GM12878 (cell line): ENCODE measurements around the gene TMEM263. TPM values are rescaled to one million over a fixed set of nuclear protein-coding genes. Genes with fewer than 3 reads are reported as not detected.

Experiments
- ATAC-seq: fragments of 200-7000 bp; cut with Tn5 transposase; 3 replicates; pipeline ENCODE4 v1.9.1; 2020; ENCODE audit warnings: mild to moderate bottlenecking, moderate library complexity
- BruUV-seq: library from RNA; stranded (reverse); fragments of 400-500 nt; replicated peaks from 2 replicates; lab custom pipeline; 2021; lab: Mats Ljungman, UMichigan
- CTCF ChIA-PET: fragments of 300-600 bp; sonication (Branson Sonifier 250); formaldehyde crosslinking; extraction: SDS; loops from one replicate; lab custom pipeline; 2021; ENCODE audit warnings: inconsistent platforms; lab: Yijun Ruan, JAX
- POLR2A ChIA-PET: fragments of 350-600 bp; formaldehyde crosslinking; extraction: SDS; loops from one replicate; lab custom pipeline; 2021; ENCODE audit warnings: inconsistent platforms; lab: Charles Lee
- RAD21 ChIA-PET: fragments of 300-600 bp; sonication (Branson Sonifier 250); formaldehyde crosslinking; loops from one replicate; lab custom pipeline; 2023; ENCODE audit warnings: antibody characterized with exemption; ENCODE audit not compliant: unreplicated experiment; lab: Charles Lee
- SMC1A ChIA-PET: fragments of 300-600 bp; sonication (Branson Sonifier 250); formaldehyde crosslinking; loops from one replicate; lab custom pipeline; 2023; ENCODE audit not compliant: unreplicated experiment, uncharacterized antibody; lab: Charles Lee
- DNase-seq: peaks from one replicate; pipeline ENCODE4 v3.0.0-alpha.2; 2011; ENCODE audit warnings: low read depth, low spot score
- FAIRE-seq: peaks from 3 replicates; lab custom pipeline; 2011; peaks lifted over from hg19 to GRCh38; lab: Jason Lieb, UNC
- H2AFZ ChIP-seq: 2 replicates; pipeline ENCODE4 v1.6.0; 2011; ENCODE audit warnings: low read depth, low read length, control low read depth; ENCODE audit not compliant: control insufficient read depth
- H3K27ac ChIP-seq: 2 replicates; pipeline ENCODE4 v1.5.1; 2011; ENCODE audit warnings: control low read depth; ENCODE audit not compliant: control insufficient read depth, insufficient read depth
- H3K27me3 ChIP-seq, 2 experiments: replicated peaks in 1 of 2; 2 replicates each; pipeline versions ENCODE4 v1.6.0 to v1.6.1; 2011; ENCODE audit warnings: low read length in 1 of 2; ENCODE audit not compliant: control insufficient read depth in 2 of 2, insufficient read depth in 2 of 2
- H3K36me3 ChIP-seq, 2 experiments: 2 replicates each; pipeline ENCODE4 v1.5.1; 2011; ENCODE audit warnings: low read length in 1 of 2; ENCODE audit not compliant: control insufficient read depth in 2 of 2, insufficient read depth in 2 of 2
- H3K4me1 ChIP-seq: 2 replicates; pipeline ENCODE4 v1.6.1; 2011; ENCODE audit warnings: mild to moderate bottlenecking, low read length, moderate library complexity, mixed read lengths; ENCODE audit not compliant: control insufficient read depth, insufficient read depth
- H3K4me2 ChIP-seq: 2 replicates; pipeline ENCODE4 v1.6.0; 2011; ENCODE audit warnings: control low read depth; ENCODE audit not compliant: control insufficient read depth, insufficient read depth
- H3K4me3 ChIP-seq: fragments of 200-600 bp; sonication (generic); 2 replicates; pipeline ENCODE4 v1.5.1; 2016
- H3K79me2 ChIP-seq: 2 replicates; pipeline ENCODE4 v1.6.0; 2011; ENCODE audit warnings: low read length; ENCODE audit not compliant: control insufficient read depth, insufficient read depth
- H3K9ac ChIP-seq: 2 replicates; pipeline ENCODE4 v1.8.0; 2011; ENCODE audit warnings: low read length, control low read depth, mixed read lengths; ENCODE audit not compliant: control insufficient read depth, insufficient read depth
- H3K9me3 ChIP-seq: replicated peaks from 3 replicates; pipeline ENCODE4 v1.5.1; 2011; ENCODE audit warnings: mild to moderate bottlenecking, low read length; ENCODE audit not compliant: control insufficient read depth, insufficient read depth
- H4K20me1 ChIP-seq: 2 replicates; pipeline ENCODE4 v1.6.0; 2011; ENCODE audit not compliant: control insufficient read depth, insufficient read depth
- CUX1 ChIP-seq: IDR thresholded peaks from 2 replicates; pipeline ENCODE4 v1.6.1; 2012; ENCODE audit warnings: improper control_type of control experiment, low read depth, low read length; ENCODE audit not compliant: insufficient replicate concordance
- E2F4 ChIP-seq: IDR thresholded peaks from 2 replicates; pipeline ENCODE4 v1.6.1; 2012; ENCODE audit warnings: low read depth, low read length, improper control_type of control experiment
- E2F8 ChIP-seq: fragments of 450-650 bp; IDR thresholded peaks from 2 replicates; pipeline ENCODE4 v1.6.1; 2018; ENCODE audit warnings: mild to moderate bottlenecking, low read depth, moderate library complexity; ENCODE audit not compliant: partially characterized antibody
- EGR1 ChIP-seq, 2 experiments: IDR thresholded peaks; 1 replicate in 1 of 2; 2 replicates in 1 of 2; pipeline ENCODE4 v1.6.1; 2011 to 2012; ENCODE audit warnings: low read depth in 2 of 2, low read length in 2 of 2, borderline replicate concordance in 1 of 2, mild to moderate bottlenecking in 1 of 2, moderate library complexity in 1 of 2
- MLLT1 ChIP-seq: fragments of 450-650 bp; IDR thresholded peaks from 2 replicates; pipeline ENCODE4 v1.6.1; 2016; ENCODE audit warnings: mild to moderate bottlenecking
- NR2F1 ChIP-seq: fragments of 450-650 bp; conservative IDR thresholded peaks from 2 replicates; pipeline ENCODE4 v1.6.1; 2017; ENCODE audit warnings: mild to moderate bottlenecking
- RFX5 ChIP-seq: IDR thresholded peaks from 2 replicates; pipeline ENCODE4 v1.6.1; 2011; ENCODE audit warnings: low read depth, low read length, improper control_type of control experiment
- SMC3 ChIP-seq: IDR thresholded peaks from 2 replicates; pipeline ENCODE4 v1.6.1; 2011; ENCODE audit warnings: low read length, improper control_type of control experiment, borderline replicate concordance
- STAT1 ChIP-seq: fragments of 450-650 bp; conservative IDR thresholded peaks from 2 replicates; pipeline ENCODE4 v1.6.1; 2014; ENCODE audit warnings: antibody characterized with exemption, mild to moderate bottlenecking
- TARDBP ChIP-seq: IDR thresholded peaks from 2 replicates; pipeline ENCODE4 v1.6.1; 2016; ENCODE audit warnings: borderline replicate concordance
- ZNF24 ChIP-seq: fragments of 450-650 bp; IDR thresholded peaks from 2 replicates; pipeline ENCODE4 v1.6.1; 2017; ENCODE audit warnings: antibody characterized with exemption, mild to moderate bottlenecking
- ZNF384 ChIP-seq: IDR thresholded peaks from 2 replicates; pipeline ENCODE4 v1.6.1; 2012; ENCODE audit warnings: low read depth, mild to moderate bottlenecking, low read length, improper control_type of control experiment, borderline replicate concordance
- ZSCAN29 ChIP-seq: fragments of 450-650 bp; IDR thresholded peaks from 2 replicates; pipeline ENCODE4 v1.6.1; 2017; ENCODE audit warnings: mild to moderate bottlenecking, moderate library complexity
- WGBS: methylation state at CpG from one replicate; pipeline ENCODE4 v1.1.6; 2016; ENCODE audit warnings: low lambda C conversion rate; ENCODE audit not compliant: insufficient replicate concordance, insufficient coverage; ENCODE audit errors: missing lambda C conversion rate; 5-methylcytosine and 5-hydroxymethylcytosine counted together
- in situ Hi-C: fragments of 300-500 bp; cut with MboI; formaldehyde crosslinking; loops from 9 replicates; pipeline ENCODE4 v1.14.3; 2018; ENCODE audit warnings: mixed read lengths
- intact Hi-C: fragments of 100-400 bp; cut with micrococcal nuclease; formaldehyde crosslinking; loops from one replicate; pipeline ENCODE4 v1.14.2; 2022; ENCODE audit not compliant: unreplicated experiment
- polyA plus RNA-seq, 11 experiments: library from polyadenylated mRNA; depleted of rRNA in 4 of 11; unstranded in 6 of 11; stranded (reverse) in 5 of 11; fragments of >200 nt; fragmentation: Nextera tagmentation in 4 of 11; fragmentation: Illumina TruSeq in 1 of 11; extraction: Ambion mirVana in 4 of 11; extraction: Trizol in 1 of 11; gene quantifications; 1 replicate in 1 of 11; 2 replicates in 10 of 11; pipeline versions ENCODE4 v1.2.1 to v1.2.3, GENCODE V29; 2011 to 2016; ENCODE audit warnings: inconsistent platforms in 2 of 11, missing spikeins in 2 of 11, low read depth in 1 of 11
- total RNA-seq, 4 experiments: library from RNA; depleted of rRNA in 3 of 4; stranded (reverse); fragments of >200 nt in 3 of 4; fragmentation: Illumina TruSeq in 1 of 4; extraction: Trizol in 1 of 4; gene quantifications; 2 replicates each; pipeline versions ENCODE4 v1.2.1 to v1.2.3, GENCODE V29; 2013 to 2021

The TMEM263 gene
- total and polyA plus RNA-seq, 10 of the 15 experiments (the other 5 are each of a cell fraction or from before 2014, with no cell fraction given): 15.4 to 41.3 (median 27.6) TPM

GRCh38 chr12:106941481-106942156 lies 14.1 kb upstream of the TMEM263 start:
- in situ Hi-C loops: no loop called here
- no peak overlapping the region for H2AFZ ChIP-seq
- ChIA-PET RAD21 (no interaction called here), SMC1A (interaction anchor here (1.3 kb wide), 1 partner anchor 9 kb away, joined by 3 read pairs; no protein-coding TSS in a partner anchor), POLR2A (no interaction called here), CTCF (no interaction called here)
- intact Hi-C loops: no loop called here
- no peak overlapping the region for H3K27ac ChIP-seq
- no peaks in the 10 kb centered on the region for H3K36me3 ChIP-seq
- no TSS peak for BruUV-seq
- H3K4me2 ChIP-seq: no peak overlapping the region
- H3K9ac ChIP-seq: no peak overlapping the region
- H3K9me3 ChIP-seq: no peaks in the 10 kb centered on the region; the same call in 2 of the 3 replicates
- H3K4me1 ChIP-seq: no peaks in the 10 kb centered on the region
- no peak overlapping the region for H3K4me3 ChIP-seq
- H3K79me2 ChIP-seq: no peaks in the 10 kb centered on the region
- 23% methylated on average over 6 of the region's 6 CpGs for WGBS
- FAIRE-seq (no peak), DNase-seq (no peak), ATAC-seq (no peak)
- H4K20me1 ChIP-seq: no peaks in the 10 kb centered on the region
- no peaks in the 10 kb centered on the region for H3K27me3 ChIP-seq
- no peak for TF ChIP-seq E2F8
- TF ChIP-seq EGR1 (IDR thresholded peaks at IDR 0.05; ENCODE audit: borderline replicate concordance in 1 of 2, low read depth in 2 of 2, low read length in 2 of 2): no peak
- no peak for TF ChIP-seq ZSCAN29
- no peak for TF ChIP-seq ZNF24
- no peak for TF ChIP-seq NR2F1
- TF ChIP-seq SMC3: no peak
- no peak for TF ChIP-seq RFX5
- TF ChIP-seq MLLT1: no peak
- TF ChIP-seq ZNF384: no peak
- no peak for TF ChIP-seq TARDBP
- no peak for TF ChIP-seq STAT1
- TF ChIP-seq CUX1: no peak
- no peak for TF ChIP-seq E2F4
